GM21786 (cell line): Measurements from ENCODE around the gene DTL.

ENCODE experiments used
- ATAC-seq: cut with Tn5 transposase; IDR thresholded peaks from one replicate; pipeline ENCODE4 v1.9.1; 2021; ENCODE audit not compliant: unreplicated experiment

Gene DTL

GRCh38 chr1:212124690-212125582 lies 89.4 kb downstream of the DTL start:
- ATAC-seq, result no peak

- no peak for ATAC-seq
Observed at GRCh38 chr1:212125654-212126053, 90.1 kb downstream of the DTL start.

GRCh38 chr1:212127221-212127620 lies 91.7 kb downstream of the DTL start:
- ATAC-seq, result no peak

GRCh38 chr1:212129781-212130180 lies 94.2 kb downstream of the DTL start:
- ATAC-seq, result no peak

- ATAC-seq, result no peak
Observed at GRCh38 chr1:212132025-212132424, 96.5 kb downstream of the DTL start.

GRCh38 chr1:212133319-212133718 lies 97.8 kb downstream of the DTL start:
- ATAC-seq, result no peak

- ATAC-seq, result no peak
Observed at GRCh38 chr1:212135166-212135565, 99.6 kb downstream of the DTL start.

GRCh38 chr1:212137854-212138253 lies 102.3 kb downstream of the DTL start:
- ATAC-seq, result no peak

GRCh38 chr1:212138457-212138856 lies 102.9 kb downstream of the DTL start:
- no peak for ATAC-seq

- ATAC-seq, result no peak
Observed at GRCh38 chr1:212139526-212140135, 104.1 kb downstream of the DTL start.

GRCh38 chr1:212141404-212141803 lies 105.9 kb downstream of the DTL start:
- ATAC-seq, result no peak

GRCh38 chr1:212142883-212143530 lies 107.5 kb downstream of the DTL start:
- no peak for ATAC-seq

- no peak for ATAC-seq
Observed at GRCh38 chr1:212147581-212148033, 112.1 kb downstream of the DTL start.

GRCh38 chr1:212149566-212149965 lies 114.0 kb downstream of the DTL start:
- no peak for ATAC-seq

GRCh38 chr1:212152308-212152693 lies 116.8 kb downstream of the DTL start:
- no peak for ATAC-seq

- no peak for ATAC-seq
Observed at GRCh38 chr1:212152869-212153268, 117.3 kb downstream of the DTL start.

- no peak for ATAC-seq
Observed at GRCh38 chr1:212153635-212154034, 118.1 kb downstream of the DTL start.
